H9 (cell line): Measurements from ENCODE around the gene BEST1. TPM values are rescaled to one million over a fixed set of nuclear protein-coding genes. Genes with fewer than 3 reads are reported as not detected.

Experiments
- DNase-seq: peaks from one replicate; pipeline ENCODE4 v3.0.0-alpha.2; 2017
- H2AFZ ChIP-seq: one replicate; pipeline ENCODE4 v1.6.1; 2013; ENCODE audit warnings: mild to moderate bottlenecking, low read length, control low read depth, moderate library complexity
- H2AK5ac ChIP-seq: 2 replicates; pipeline ENCODE4 v1.6.1; 2013; ENCODE audit warnings: low read length, control low read depth, mixed read lengths; ENCODE audit not compliant: insufficient read length
- H2BK120ac ChIP-seq: one replicate; pipeline ENCODE4 v1.6.1; 2013; ENCODE audit warnings: low read depth, mild to moderate bottlenecking, low read length, control low read depth, inconsistent platforms; ENCODE audit not compliant: poor library complexity, severe bottlenecking
- H2BK12ac ChIP-seq: 2 replicates; pipeline ENCODE4 v1.6.1; 2013; ENCODE audit warnings: low read length, control low read depth, mixed read lengths, low read depth; ENCODE audit not compliant: insufficient read length
- H2BK15ac ChIP-seq: 2 replicates; pipeline ENCODE4 v1.6.1; 2013; ENCODE audit warnings: low read depth, low read length, control low read depth
- H2BK20ac ChIP-seq: one replicate; pipeline ENCODE4 v1.6.1; 2013; ENCODE audit warnings: low read depth, mild to moderate bottlenecking, low read length, control low read depth, inconsistent platforms; ENCODE audit not compliant: poor library complexity, severe bottlenecking
- H2BK5ac ChIP-seq: 2 replicates; pipeline ENCODE4 v1.6.1; 2013; ENCODE audit warnings: low read length, control low read depth, mixed read lengths; ENCODE audit not compliant: insufficient read length
- H3K14ac ChIP-seq: 2 replicates; pipeline ENCODE4 v1.6.1; 2013; ENCODE audit warnings: low read length, control low read depth; ENCODE audit not compliant: insufficient read depth
- H3K18ac ChIP-seq: 2 replicates; pipeline ENCODE4 v1.6.1; 2013; ENCODE audit warnings: low read depth, mild to moderate bottlenecking, mixed read lengths, low read length, control low read depth; ENCODE audit not compliant: insufficient read length
- H3K23ac ChIP-seq: 2 replicates; pipeline ENCODE4 v1.6.1; 2013; ENCODE audit warnings: low read length, control low read depth, mixed read lengths, low read depth; ENCODE audit not compliant: insufficient read length
- H3K23me2 ChIP-seq: 2 replicates; pipeline ENCODE4 v1.6.1; 2013; ENCODE audit warnings: low read depth, mild to moderate bottlenecking, mixed read lengths, low read length, control low read depth; ENCODE audit not compliant: insufficient read length, poor library complexity, severe bottlenecking
- H3K27ac ChIP-seq: 2 replicates; pipeline ENCODE4 v1.5.1; 2013; ENCODE audit warnings: low read length, control low read depth, mixed read lengths, low read depth; ENCODE audit not compliant: insufficient read length
- H3K27me3 ChIP-seq: 2 replicates; pipeline ENCODE4 v1.6.1; 2013; ENCODE audit warnings: low read length, control low read depth, inconsistent platforms; ENCODE audit not compliant: insufficient read depth
- H3K4ac ChIP-seq: 2 replicates; pipeline ENCODE4 v1.6.1; 2013; ENCODE audit warnings: low read depth, mild to moderate bottlenecking, control low read depth, inconsistent platforms, low read length, moderate library complexity
- H3K4me1 ChIP-seq: 2 replicates; pipeline ENCODE4 v1.6.1; 2013; ENCODE audit warnings: low read length, control low read depth, inconsistent platforms; ENCODE audit not compliant: insufficient read depth
- H3K4me2 ChIP-seq: 2 replicates; pipeline ENCODE4 v1.6.1; 2013; ENCODE audit warnings: low read length, control low read depth, mixed read lengths; ENCODE audit not compliant: insufficient read length, insufficient read depth
- H3K56ac ChIP-seq: 2 replicates; pipeline ENCODE4 v1.6.1; 2013; ENCODE audit warnings: low read depth, mild to moderate bottlenecking, mixed read lengths, low read length, control low read depth; ENCODE audit not compliant: insufficient read length
- H3K79me1 ChIP-seq: 2 replicates; pipeline ENCODE4 v1.6.1; 2013; ENCODE audit warnings: low read depth, mild to moderate bottlenecking, moderate library complexity, low read length, control low read depth, inconsistent platforms; ENCODE audit not compliant: insufficient read depth, poor library complexity, severe bottlenecking
- H3K79me2 ChIP-seq: 2 replicates; pipeline ENCODE4 v1.6.1; 2013; ENCODE audit warnings: low read length, control low read depth, inconsistent platforms; ENCODE audit not compliant: insufficient read depth
- H3K9ac ChIP-seq: 2 replicates; pipeline ENCODE4 v1.6.1; 2013; ENCODE audit warnings: low read length, control low read depth, mixed read lengths; ENCODE audit not compliant: insufficient read length; ENCODE audit errors: extremely low read depth
- H3K9me3 ChIP-seq: one replicate; pipeline ENCODE4 v1.6.1; 2013; ENCODE audit warnings: low read depth, low read length, inconsistent platforms; ENCODE audit not compliant: control insufficient read depth
- H3T11ph ChIP-seq: one replicate; pipeline ENCODE4 v1.6.1; 2013; ENCODE audit warnings: mild to moderate bottlenecking, low read length, control low read depth, inconsistent platforms
- H4K20me1 ChIP-seq: one replicate; pipeline ENCODE4 v1.6.1; 2013; ENCODE audit not compliant: control insufficient read depth, insufficient read length, insufficient read depth
- H4K5ac ChIP-seq: 2 replicates; pipeline ENCODE4 v1.6.1; 2013; ENCODE audit warnings: low read depth, mild to moderate bottlenecking, mixed read lengths, low read length, control low read depth; ENCODE audit not compliant: insufficient read length
- H4K8ac ChIP-seq: replicated peaks from 2 replicates; pipeline ENCODE4 v1.6.1; 2013; ENCODE audit warnings: low read length, control low read depth, mixed read lengths, low read depth; ENCODE audit not compliant: insufficient read length
- H4K91ac ChIP-seq: 2 replicates; pipeline ENCODE4 v1.6.1; 2013; ENCODE audit warnings: low read depth, mild to moderate bottlenecking, moderate library complexity, mixed read lengths, low read length, control low read depth; ENCODE audit not compliant: insufficient read length
- H3K27ac Mint-ChIP-seq, 3 experiments: 2 replicates in 2 of 3; 3 replicates in 1 of 3; pipeline ENCODE4 v1.8.0; 2020 to 2021; ENCODE audit warnings: mixed read lengths in 3 of 3, mild to moderate bottlenecking in 1 of 3, moderate library complexity in 1 of 3
- H3K27me3 Mint-ChIP-seq: 2 replicates; pipeline ENCODE4 v1.8.0; 2021; ENCODE audit warnings: low read depth, mild to moderate bottlenecking, moderate library complexity, mixed read lengths
- H3K36me3 Mint-ChIP-seq, 3 experiments: 2 replicates in 2 of 3; 3 replicates in 1 of 3; pipeline ENCODE4 v1.8.0; 2020 to 2021; ENCODE audit warnings: low read depth in 3 of 3, mixed read lengths in 3 of 3; ENCODE audit not compliant: insufficient read depth in 1 of 3
- H3K4me1 Mint-ChIP-seq, 2 experiments: 2 replicates each; pipeline ENCODE4 v1.8.0; 2020; ENCODE audit warnings: mixed read lengths in 2 of 2
- H3K4me3 Mint-ChIP-seq, 2 experiments: 2 replicates in 1 of 2; 3 replicates in 1 of 2; pipeline ENCODE4 v1.8.0; 2020 to 2021; ENCODE audit warnings: mild to moderate bottlenecking in 2 of 2, mixed read lengths in 2 of 2, moderate library complexity in 1 of 2
- H3K9me3 Mint-ChIP-seq, 2 experiments: 2 replicates in 1 of 2; 3 replicates in 1 of 2; pipeline ENCODE4 v1.8.0; 2020; ENCODE audit warnings: mild to moderate bottlenecking in 2 of 2, mixed read lengths in 2 of 2, moderate library complexity in 1 of 2
- CTCF ChIP-seq: fragments of 200-600 bp; sonication (generic); conservative IDR thresholded peaks from 3 replicates; pipeline ENCODE4 v1.8.0; 2021; ENCODE audit warnings: antibody characterized with exemption, mild to moderate bottlenecking
- WGBS: extraction: QIAGEN DNeasy Blood & Tissue Kit; methylation state at CpG from one replicate; pipeline ENCODE4 v1.1.7; 2013; ENCODE audit warnings: missing lambda C conversion rate, low lambda C conversion rate, mixed read lengths; ENCODE audit not compliant: insufficient read length; ENCODE audit errors: extremely low coverage; 5-methylcytosine and 5-hydroxymethylcytosine counted together
- total RNA-seq: library from RNA; stranded (reverse); gene quantifications from 2 replicates; pipeline ENCODE4 v1.2.1, GENCODE V29; 2021

BEST1 gene
- total RNA-seq, 1 experiment from 2014 or later: 0.24 TPM

- no peak overlapping the region for H2BK5ac ChIP-seq
- H3K4me1 Mint-ChIP-seq: peaks cover 9 to 39% of the 10 kb centered on the region in 2 experiments
- H3K56ac ChIP-seq: no peak overlapping the region
- H3K79me2 ChIP-seq: no peaks in the 10 kb centered on the region
- H3K18ac ChIP-seq: no peak overlapping the region
- no peaks in the 10 kb centered on the region for H4K20me1 ChIP-seq
- H3K4ac ChIP-seq: no peak overlapping the region
- no peak overlapping the region for H2AFZ ChIP-seq
- H2AK5ac ChIP-seq: no peak overlapping the region
- no peak overlapping the region for H3K14ac ChIP-seq
- peaks cover 7% of the 10 kb centered on the region for H3K27me3 Mint-ChIP-seq
- peak overlapping the region in 2 of 3 experiments; percentile 21 to 48; a peak in 2 of 7 replicates for H3K27ac Mint-ChIP-seq
- H4K8ac ChIP-seq: no peak overlapping the region
- no peak overlapping the region for H2BK15ac ChIP-seq
- no CpG with 5 or more reads among the region's 13 CpGs for WGBS
- no peak overlapping the region for H3T11ph ChIP-seq
- H3K9me3 Mint-ChIP-seq: no peaks in the 10 kb centered on the region
- no peaks in the 10 kb centered on the region for H3K27me3 ChIP-seq
- no peaks in the 10 kb centered on the region for H3K9me3 ChIP-seq
- H2BK20ac ChIP-seq: no peak overlapping the region
- no peak overlapping the region for H3K23ac ChIP-seq
- H3K27ac ChIP-seq: no peak overlapping the region
- no peak for TF ChIP-seq CTCF
- no peaks in the 10 kb centered on the region for H3K36me3 Mint-ChIP-seq
- H3K79me1 ChIP-seq: no peaks in the 10 kb centered on the region
- no peak for DNase-seq
- H3K9ac ChIP-seq: no peak overlapping the region
- H3K4me1 ChIP-seq: no peaks in the 10 kb centered on the region; the same call in 1 of the 2 replicates
- H4K91ac ChIP-seq: no peak overlapping the region
- no peak overlapping the region for H2BK12ac ChIP-seq
- no peaks in the 10 kb centered on the region for H3K23me2 ChIP-seq
- H2BK120ac ChIP-seq: no peak overlapping the region
- no peak overlapping the region for H4K5ac ChIP-seq
- H3K4me3 Mint-ChIP-seq: peak overlapping the region in 1 of 2 experiments; percentile 47; a peak in 2 of 5 replicates
- no peak overlapping the region for H3K4me2 ChIP-seq
Observed at GRCh38 chr11:61905067-61905696, 45.0 kb upstream of the BEST1 start.
